Choroid plexus epithelial cell (primary cell): ENCODE data around the gene MAD1L1.

ENCODE experiments used
- DNase-seq: peaks from one replicate; pipeline ENCODE4 v3.0.0-alpha.2; 2010; ENCODE audit warnings: low read depth
- H3K4me3 ChIP-seq: 2 replicates; pipeline ENCODE4 v1.5.1; 2011; ENCODE audit warnings: low read depth, mild to moderate bottlenecking, control low read depth, low read length, moderate library complexity
- CTCF ChIP-seq: conservative IDR thresholded peaks from 2 replicates; pipeline ENCODE4 v1.5.1; 2011; ENCODE audit warnings: low read depth, mild to moderate bottlenecking, control low read depth, inconsistent platforms, low read length, moderate library complexity

Gene MAD1L1

GRCh38 chr7:2018569-2019460 lies 213.9 kb downstream of the MAD1L1 start:
- no peak overlapping the region for H3K4me3 ChIP-seq
- no peak for TF ChIP-seq CTCF
- peak; percentile 64 for DNase-seq

DNA sequence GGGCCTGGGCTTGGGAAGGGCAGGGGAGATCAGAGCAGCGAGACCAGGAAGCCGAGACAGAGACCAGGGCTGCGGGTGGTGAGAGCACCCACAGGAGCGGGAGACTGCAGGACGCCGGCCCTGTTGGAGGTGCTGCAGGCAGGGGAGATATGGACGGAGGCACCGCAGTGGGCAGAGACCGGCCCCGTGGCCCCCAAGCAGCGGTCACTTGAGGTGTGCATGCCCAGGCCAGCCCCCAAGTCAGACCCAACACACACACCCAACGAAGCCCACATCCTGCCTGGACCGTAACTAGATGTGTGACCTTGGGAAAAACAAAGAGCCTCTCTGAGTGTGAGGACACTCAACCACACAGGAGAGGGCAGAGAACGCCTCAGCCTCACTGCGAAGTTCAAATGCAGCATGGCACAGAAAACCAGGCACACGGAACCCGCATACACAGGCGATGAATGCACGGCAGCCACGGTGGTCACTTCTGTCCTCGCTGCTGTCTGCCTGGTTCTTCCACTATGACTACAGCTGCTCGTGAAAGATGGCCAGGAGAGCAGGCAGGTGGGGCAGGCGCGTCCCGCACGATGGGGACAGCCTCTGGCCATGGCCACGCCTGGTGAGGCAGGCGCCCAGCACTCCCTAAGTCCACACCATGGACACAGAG lies 214.7 kb downstream of the MAD1L1 start:
- no peak for TF ChIP-seq CTCF
- no peak for DNase-seq
- H3K4me3 ChIP-seq, result no peak overlapping the region

- DNase-seq, result no peak
- no peak for TF ChIP-seq CTCF
These were observed 215.3 kb downstream of the MAD1L1 start for GRCh38 chr7:2017481-2017891.

GRCh38 chr7:2016761-2017480 lies 215.8 kb downstream of the MAD1L1 start:
- no peak for DNase-seq
- H3K4me3 ChIP-seq, result no peak overlapping the region
- TF ChIP-seq CTCF, result no peak

More at GRCh38 chr7:2017481-2017891, 215.3 kb downstream of the MAD1L1 start:
- no peak overlapping the region for H3K4me3 ChIP-seq

DNA sequence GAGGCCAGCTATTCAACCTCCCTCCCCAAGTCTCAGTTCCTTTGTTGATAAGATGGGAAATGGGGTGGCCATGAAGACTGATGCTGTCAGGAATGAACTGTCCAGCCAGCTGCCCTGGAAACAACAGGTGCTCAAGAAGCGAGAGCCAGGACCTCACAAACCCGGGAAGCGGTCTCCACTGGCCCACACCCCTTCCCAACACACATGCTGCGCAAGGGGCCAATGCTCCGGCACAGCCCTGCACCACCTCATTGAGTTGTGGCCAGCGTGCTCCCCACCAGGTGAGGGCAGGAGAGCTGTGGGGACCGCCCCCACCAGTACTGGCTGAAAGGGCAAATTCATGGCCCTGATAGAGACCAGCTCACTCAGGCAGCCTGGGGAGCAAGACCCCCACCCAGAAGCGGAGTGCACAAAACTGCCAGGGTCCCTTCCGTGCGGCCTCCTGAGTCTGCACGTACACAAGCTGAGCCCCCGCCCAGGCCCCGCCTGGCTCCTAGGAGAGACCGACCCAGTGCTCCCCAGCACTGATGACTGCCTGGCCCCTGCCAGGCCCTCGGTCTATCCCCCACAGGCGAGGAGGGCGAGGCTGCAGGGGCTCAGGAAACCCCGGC lies 216.6 kb downstream of the MAD1L1 start:
- no peak overlapping the region for H3K4me3 ChIP-seq
- no peak for DNase-seq
- no peak for TF ChIP-seq CTCF

DNA sequence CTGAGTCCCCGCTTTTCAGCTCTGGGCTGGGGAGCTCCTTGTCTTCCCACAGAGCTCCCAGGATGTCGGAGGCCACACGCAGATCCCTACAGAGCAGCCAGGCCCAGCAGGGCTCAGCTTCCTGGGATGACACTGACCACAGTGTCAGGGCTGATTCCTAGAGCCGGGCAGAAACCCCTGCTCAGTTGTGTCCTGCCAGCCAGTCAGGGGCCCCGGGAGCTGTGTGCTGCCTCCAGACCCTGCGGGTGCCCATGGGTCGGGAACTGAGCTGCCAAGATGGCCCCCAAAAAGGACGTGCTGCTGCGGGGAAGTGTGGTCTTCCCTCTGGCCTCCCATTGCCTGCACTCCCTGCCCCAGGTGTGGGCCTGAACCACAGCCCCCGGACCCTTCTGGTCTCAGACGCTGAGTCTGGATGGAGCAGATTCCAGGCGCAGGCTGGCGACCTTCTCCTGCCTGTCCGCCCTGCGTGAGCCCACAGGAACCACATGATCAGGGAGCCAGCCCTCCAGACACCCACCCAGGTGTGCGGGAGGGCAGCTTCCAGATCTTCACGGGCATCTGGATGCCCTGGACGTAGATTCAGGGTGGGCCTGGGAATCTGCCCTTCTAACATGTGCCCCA lies 217.4 kb downstream of the MAD1L1 start:
- DNase-seq, result no peak
- no peak for TF ChIP-seq CTCF

More for the DNA sequence above, 217.4 kb downstream of the MAD1L1 start:
- no peak overlapping the region for H3K4me3 ChIP-seq
